ENCODE results near the gene MCOLN1.

The MCOLN1 gene

DNA sequence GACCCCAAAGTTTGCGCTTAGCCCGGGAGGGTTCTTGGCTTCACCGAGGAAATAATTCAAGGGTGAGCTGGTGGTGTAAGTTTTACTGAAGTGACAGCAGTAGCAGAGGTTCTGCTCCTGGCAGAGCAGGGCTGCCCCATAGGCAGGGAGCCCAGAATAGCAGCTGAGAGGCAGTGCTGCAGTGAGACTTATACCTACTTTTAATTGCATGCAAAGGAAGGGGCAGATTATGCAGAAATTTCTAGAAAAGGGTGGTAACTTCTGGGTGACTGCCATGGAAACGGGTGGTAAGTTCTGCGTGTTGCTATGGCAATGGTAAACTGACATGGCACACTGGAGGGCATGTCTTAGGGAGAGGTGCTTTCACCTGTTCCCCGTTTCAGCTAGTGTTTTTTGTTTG is 55.7 kb downstream of the MCOLN1 start:
- DNase-seq = no peak

DNA sequence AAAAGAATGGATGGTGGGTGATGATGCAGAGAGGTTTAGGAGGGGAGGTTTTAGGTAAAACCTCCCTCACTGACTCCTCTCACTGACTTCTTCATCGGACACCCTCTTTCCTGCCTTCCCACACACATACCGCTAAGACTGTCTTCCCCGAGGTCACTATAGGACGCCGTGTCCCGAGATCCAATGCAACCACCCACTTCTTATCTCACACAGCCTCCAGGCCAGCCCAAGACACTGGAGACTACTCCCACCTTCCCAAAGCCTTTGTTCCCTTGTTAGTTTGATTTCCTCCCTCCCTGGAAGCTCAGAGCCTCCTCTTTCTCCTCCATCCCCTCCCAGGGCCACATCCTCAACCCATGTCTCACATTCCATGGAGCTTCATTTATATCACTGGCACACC is 56.8 kb downstream of the MCOLN1 start:
- DNase-seq = no peak

DNA sequence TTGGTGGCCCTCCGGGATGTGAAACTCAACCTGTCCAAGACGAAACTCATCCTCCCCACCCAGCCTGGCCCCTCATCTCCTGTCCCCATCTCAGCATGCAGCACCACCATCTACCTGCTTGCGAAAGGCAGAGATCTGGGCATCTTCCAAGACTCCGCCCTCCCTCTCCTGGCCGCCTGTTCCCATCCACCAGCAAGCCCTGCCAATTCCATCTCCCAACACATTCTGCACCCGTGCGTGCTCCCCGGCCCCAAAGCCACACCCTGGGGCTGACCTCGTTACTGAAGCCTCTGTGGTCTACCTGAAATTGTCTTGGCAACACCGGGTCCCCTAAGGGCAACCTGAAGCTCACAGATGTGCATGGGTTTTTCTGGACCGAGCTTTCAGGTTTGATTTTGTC is 60.0 kb downstream of the MCOLN1 start:
- no peak for DNase-seq
